HAP-1 (cell line): Measurements from ENCODE around the gene CROCC2.

ENCODE experiments used
- DNase-seq, 2 experiments: peaks; one replicate each; pipeline ENCODE4 v3.0.0-alpha.2; 2016 to 2020; ENCODE audit warnings: low spot score in 2 of 2
- H3K27me3 ChIP-seq: fragments of 250-450 bp; sonication (Bioruptor Pico); 2 replicates; pipeline ENCODE4 v1.5.1; 2020; ENCODE audit warnings: low read depth, mild to moderate bottlenecking, moderate library complexity
- H3K36me3 ChIP-seq: fragments of 250-450 bp; sonication (Bioruptor Pico); replicated peaks from 2 replicates; pipeline ENCODE4 v1.5.1; 2020; ENCODE audit warnings: mild to moderate bottlenecking
- H3K4me1 ChIP-seq: fragments of 250-450 bp; sonication (Bioruptor Pico); 2 replicates; pipeline ENCODE4 v1.5.1; 2020; ENCODE audit warnings: mild to moderate bottlenecking
- H3K4me3 ChIP-seq: fragments of 250-450 bp; sonication (Bioruptor Pico); 2 replicates; pipeline ENCODE4 v1.5.1; 2020; ENCODE audit warnings: mild to moderate bottlenecking, moderate library complexity
- H3K9me3 ChIP-seq: fragments of 250-450 bp; sonication (Bioruptor Pico); 2 replicates; pipeline ENCODE4 v1.5.1; 2020; ENCODE audit warnings: mild to moderate bottlenecking, moderate library complexity
- in situ Hi-C: fragments of 300-500 bp; cut with MboI; formaldehyde crosslinking; loops from 3 replicates; pipeline ENCODE4 v1.14.3; 2020; ENCODE audit warnings: low sequenced_read_pairs, inconsistent platforms, mixed read lengths

Gene CROCC2

DNA sequence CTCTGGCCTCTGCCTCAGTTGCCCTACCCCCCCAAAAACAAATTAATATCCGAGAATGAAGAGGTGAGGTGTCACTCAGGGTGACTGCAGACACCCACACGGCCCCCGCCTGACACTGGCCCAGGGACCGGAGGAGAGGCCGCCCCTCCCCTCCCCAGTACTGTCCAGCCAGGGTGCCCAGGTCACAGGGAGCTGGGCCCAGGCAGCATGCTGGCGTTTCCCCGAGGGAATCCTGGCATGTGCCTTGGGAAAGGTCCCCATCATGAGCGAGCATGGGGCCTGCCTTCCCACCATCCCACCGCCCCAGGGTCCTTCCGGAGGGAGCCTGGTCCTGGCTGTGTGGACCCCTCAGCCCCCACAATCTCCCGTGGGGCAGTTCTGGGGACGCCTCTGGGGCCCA, 13.2 kb upstream of the CROCC2 start:
- in situ Hi-C loops: no loop called here
- no peak overlapping the region for H3K4me3 ChIP-seq
- H3K27me3 ChIP-seq: no peaks in the 10 kb centered on the region

DNA sequence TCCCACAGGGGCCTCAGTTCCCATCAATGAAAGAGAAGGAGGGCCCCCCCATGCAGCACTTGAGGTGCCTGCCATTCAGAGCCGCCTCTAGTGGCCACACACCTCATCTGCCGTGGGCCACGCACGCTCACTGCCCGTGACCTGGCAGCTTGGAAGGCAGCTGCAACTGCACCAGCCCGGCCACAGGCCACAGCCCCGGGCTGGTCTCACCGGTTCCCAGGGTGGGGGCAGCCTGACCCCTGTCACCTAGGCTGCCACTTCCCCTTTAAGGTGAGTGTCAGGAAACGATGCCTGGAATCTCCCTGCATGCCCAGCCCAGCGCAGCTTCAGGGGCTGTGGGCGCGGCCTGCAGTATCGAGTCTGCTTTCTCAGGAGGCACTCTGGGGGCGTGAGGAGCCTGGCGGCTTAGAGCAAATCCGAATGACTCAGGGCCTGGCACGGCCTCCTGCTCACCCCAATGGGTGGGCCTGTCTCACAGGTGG, 12.7 kb upstream of the CROCC2 start:
- H3K36me3 ChIP-seq: no peaks in the 10 kb centered on the region
- DNase-seq: no peak
- in situ Hi-C loops: no loop called here
- H3K27me3 ChIP-seq: no peaks in the 10 kb centered on the region
- H3K4me1 ChIP-seq: no peaks in the 10 kb centered on the region
- no peaks in the 10 kb centered on the region for H3K9me3 ChIP-seq
- H3K4me3 ChIP-seq: no peak overlapping the region

More for the DNA sequence above, 13.2 kb upstream of the CROCC2 start:
- H3K9me3 ChIP-seq: no peaks in the 10 kb centered on the region
- H3K36me3 ChIP-seq: no peaks in the 10 kb centered on the region
- DNase-seq: no peak
- H3K4me1 ChIP-seq: no peaks in the 10 kb centered on the region

DNA sequence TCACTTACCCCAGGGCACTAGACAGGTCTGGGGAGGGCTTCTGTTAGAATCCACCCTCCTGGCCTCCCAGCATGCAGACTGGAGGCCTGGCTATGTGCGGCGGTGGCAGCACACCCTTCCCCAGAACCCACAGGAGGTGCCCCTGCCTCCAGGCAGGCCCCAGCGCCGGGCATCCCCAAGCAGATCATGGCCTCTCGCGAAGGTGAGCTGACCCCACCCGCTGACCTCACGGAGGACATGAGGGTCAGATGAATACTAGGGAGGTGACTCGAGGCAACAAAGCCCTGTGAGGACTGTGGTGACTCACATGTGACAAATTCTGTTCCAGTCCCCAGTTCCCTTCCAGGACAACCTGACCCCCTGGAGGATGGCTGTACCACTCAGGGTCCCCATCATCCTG, 12.1 kb upstream of the CROCC2 start:
- H3K9me3 ChIP-seq: no peaks in the 10 kb centered on the region
- no peaks in the 10 kb centered on the region for H3K36me3 ChIP-seq
- in situ Hi-C loops: no loop called here
- DNase-seq: no peak
- no peaks in the 10 kb centered on the region for H3K27me3 ChIP-seq
- no peaks in the 10 kb centered on the region for H3K4me1 ChIP-seq
- H3K4me3 ChIP-seq: no peak overlapping the region

DNA sequence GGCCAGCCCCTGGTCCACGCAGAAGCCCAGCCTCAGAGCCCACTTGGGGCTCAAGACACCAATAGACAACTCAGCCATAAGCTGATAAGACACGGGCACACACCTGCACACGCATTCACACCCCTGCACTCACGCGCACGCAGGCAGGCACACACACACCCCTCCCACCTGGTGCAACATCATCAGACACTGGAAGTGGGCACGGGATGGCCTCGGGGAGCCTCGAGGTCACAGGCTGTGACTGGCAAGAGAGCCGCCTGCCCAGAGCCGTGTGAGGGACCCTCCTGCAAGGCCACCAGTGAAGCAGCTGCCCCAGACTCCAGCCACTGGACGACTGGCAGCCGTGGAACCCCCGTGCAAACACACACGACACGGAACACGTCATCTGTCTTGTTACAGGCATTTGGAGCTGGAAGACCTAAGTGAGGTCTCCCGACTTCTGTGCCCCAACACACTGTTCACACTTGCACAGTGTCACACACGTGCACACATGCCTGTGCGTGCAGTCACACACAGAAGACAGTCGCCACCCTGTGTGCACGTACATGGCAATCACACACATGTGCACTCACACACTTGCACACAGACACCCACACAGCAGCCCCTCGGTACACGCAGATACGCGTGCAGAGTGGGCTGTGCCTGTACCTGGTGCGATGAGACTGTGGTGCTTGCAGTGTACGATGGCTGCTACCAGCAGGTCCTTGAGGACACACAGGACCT, 11.1 kb upstream of the CROCC2 start:
- no peak for DNase-seq
- Histone ChIP-seq H3K4me3 (no peak overlapping the region), H3K27me3 (no peaks in the 10 kb centered on the region), H3K4me1 (no peaks in the 10 kb centered on the region), H3K36me3 (no peaks in the 10 kb centered on the region), H3K9me3 (no peaks in the 10 kb centered on the region)
- in situ Hi-C loops: no loop called here

DNA sequence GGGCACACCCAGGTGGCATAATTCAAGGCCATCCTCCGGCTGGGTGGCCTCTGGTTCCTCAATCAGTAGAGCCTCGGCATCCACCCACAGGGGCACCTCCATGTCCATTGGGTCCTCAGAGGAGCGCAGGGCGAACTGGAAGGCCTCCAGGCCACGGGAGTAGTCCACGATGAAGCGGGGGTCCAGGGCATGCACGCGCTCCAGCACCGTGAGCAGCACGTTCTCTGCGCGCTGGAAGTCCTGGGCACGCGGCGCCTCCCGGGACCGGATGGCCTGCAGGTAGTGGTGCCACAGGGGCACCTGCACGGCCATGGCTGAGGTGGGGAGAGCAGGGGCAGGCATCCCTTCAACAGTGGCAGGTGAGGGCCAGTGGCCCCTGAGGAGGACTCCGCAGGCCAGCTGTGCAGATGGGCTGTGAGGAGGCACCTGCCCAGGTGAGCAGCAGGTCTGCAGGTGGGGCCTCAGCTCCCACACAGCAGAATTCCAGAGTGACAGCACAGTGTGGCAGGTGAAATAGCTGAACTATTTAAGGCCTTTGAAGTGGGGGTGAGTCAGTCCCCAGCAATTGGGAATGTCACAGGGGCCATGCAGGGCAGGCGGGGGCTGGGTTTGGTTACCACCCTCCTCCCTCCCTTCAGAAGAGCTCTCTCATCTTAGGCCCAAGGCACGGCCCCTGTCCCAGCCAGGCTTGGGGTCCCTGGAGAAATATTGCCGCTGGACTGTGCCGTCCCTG, 10.3 kb upstream of the CROCC2 start, which contains the start of gene MAB21L4:
MAB21L4 (minus strand) TSS at position 501 of the 733 bp plus-strand sequence; CDS start at position 342, 159 bp downstream.
- Histone ChIP-seq H3K27me3 (no peaks in the 10 kb centered on the region), H3K36me3 (no peaks in the 10 kb centered on the region), H3K9me3 (no peaks in the 10 kb centered on the region), H3K4me1 (no peaks in the 10 kb centered on the region), H3K4me3 (no peak within 1 kb of the TSS)
- in situ Hi-C loops: no loop called here
- DNase-seq: no peak

DNA sequence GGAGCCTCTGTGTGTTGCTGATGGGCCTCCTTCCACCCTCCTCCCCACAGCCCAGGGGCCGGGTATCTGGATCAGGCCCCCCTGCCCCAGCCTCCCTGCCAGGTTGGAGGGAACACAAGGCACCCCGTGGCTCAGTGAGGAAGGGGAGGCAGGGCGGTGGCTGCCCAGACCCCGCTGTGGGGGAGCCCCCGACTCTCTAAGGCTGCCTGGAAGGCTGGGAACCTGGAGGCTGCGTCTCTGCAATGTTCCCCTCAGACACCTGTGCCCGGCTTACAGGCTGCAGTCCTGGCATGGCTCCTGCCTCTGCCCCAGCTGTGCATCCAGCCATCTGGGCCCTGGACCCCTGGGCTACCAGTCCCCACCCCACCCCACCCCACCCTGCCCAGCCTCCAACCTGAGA, 9.7 kb upstream of the CROCC2 start:
- no peaks in the 10 kb centered on the region for H3K27me3 ChIP-seq
- H3K4me1 ChIP-seq: no peaks in the 10 kb centered on the region
- no peaks in the 10 kb centered on the region for H3K36me3 ChIP-seq
- no peaks in the 10 kb centered on the region for H3K9me3 ChIP-seq
- in situ Hi-C loops: no loop called here
- no peak for DNase-seq
- H3K4me3 ChIP-seq: no peak overlapping the region

DNA sequence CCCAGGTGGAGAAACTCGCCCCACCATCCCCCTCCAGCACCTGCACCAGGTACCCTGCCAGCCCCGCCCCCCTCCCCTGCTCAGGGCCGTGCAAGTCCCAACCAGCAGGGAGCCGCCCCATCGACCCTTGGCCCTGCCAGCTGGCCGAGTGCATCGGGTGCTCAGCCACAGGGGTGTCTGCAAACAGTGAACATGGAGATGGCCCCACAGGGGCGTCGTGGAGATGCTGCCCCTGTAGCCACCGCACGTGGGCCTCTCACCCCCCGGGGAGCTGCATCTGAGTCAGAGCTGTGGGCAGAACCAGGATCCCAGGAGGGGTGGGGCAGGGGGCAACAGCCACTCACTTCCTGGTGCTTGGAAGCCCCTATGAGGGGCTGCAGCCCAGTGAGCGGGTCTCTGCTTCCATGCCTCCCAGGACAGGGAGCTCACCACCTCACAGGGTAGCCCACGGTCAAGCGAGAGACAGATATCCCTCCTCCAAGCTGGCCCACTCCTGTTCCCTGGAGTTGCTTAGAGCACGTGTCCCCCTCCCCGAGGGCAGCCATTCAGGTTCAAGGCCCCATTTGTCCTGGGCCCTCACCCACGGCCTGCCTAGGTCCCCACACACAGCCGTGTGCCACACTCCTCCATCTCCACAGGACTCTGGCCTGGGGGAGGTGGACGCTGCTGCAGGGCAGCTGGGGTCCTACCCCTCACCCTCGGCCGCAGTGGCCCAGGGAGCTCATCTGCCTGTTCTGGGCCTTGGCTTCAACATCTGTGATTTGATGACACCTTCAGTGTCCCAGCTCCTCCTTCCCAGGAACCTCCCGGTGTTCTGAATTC, 9.1 kb upstream of the CROCC2 start:
- H3K36me3 ChIP-seq: no peaks in the 10 kb centered on the region
- in situ Hi-C loops: no loop called here
- no peaks in the 10 kb centered on the region for H3K27me3 ChIP-seq
- DNase-seq: no peak
- H3K4me3 ChIP-seq: no peak overlapping the region
- H3K4me1 ChIP-seq: no peaks in the 10 kb centered on the region
- no peaks in the 10 kb centered on the region for H3K9me3 ChIP-seq

DNA sequence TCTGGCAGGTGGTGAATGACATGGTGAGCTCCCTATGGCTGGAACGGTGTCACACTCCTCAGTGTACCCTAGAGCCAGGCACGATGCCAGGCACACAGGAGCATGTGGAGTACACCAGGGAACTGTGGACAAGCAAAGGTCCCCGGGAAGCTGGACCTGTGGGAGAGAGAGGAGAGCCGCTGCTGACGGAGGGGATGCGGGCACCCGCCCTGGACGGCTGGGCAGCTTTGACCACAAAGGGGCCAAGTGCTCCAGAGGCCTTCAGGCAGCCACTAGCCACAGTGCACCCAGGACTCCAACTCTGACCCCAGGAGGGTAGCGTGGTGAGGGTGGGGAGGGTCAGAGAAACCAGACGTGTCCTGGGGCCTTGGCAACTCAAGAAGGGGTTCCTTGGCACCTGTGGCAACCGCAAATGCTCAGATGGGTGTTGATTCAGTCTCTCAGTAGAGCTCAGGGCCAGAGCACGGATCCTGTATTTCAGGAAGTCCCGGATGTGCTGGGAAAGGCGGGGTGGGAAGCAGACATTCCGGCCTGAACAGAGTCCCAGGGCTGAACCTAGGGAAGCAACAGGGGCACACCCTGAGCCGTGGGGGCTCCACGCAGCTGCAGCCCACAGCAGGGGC, 7.9 kb upstream of the CROCC2 start:
- Histone ChIP-seq H3K4me1 (no peaks in the 10 kb centered on the region), H3K27me3 (no peaks in the 10 kb centered on the region; the same call in 1 of the 2 replicates), H3K9me3 (no peaks in the 10 kb centered on the region), H3K4me3 (no peak overlapping the region), H3K36me3 (no peaks in the 10 kb centered on the region)
- in situ Hi-C loops: no loop called here
- no peak for DNase-seq

DNA sequence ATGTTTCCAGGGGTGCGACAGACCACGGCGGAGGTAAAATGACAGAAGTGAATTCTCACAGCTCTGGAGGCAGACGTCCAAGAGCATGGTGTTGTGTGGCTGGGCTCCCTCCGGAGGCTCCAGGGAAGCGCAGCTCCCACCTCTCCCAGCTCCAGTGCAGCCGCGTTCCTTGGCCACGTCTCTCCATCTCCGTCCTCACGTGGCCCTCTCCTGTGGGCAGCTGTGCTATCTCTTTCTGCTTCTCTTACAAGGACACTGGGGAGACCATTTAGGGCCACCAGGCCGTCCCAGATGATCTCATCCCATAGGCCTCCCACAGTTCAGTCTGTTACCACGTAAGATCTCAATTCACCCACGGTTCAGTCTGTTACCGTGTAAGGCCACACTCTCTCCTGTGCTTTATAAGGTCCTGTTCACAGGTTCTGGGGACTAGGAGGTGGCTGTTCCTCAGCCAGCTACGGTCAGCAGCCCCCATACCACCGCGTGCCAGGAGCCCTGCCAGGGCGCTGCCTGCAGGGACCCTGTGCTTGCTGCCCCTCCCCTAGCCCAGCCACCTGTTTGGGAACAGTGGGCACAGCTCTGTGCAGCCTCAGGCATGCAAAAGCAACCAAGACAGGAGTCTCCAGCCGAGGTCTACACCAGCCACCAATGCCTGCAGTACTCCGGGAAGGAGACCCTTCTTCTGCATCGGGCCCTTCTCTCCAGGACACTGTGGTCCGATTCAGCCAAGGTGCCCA, 7.2 kb upstream of the CROCC2 start:
- Histone ChIP-seq H3K4me1 (no peaks in the 10 kb centered on the region), H3K4me3 (no peak overlapping the region), H3K36me3 (no peaks in the 10 kb centered on the region), H3K9me3 (no peaks in the 10 kb centered on the region), H3K27me3 (no peaks in the 10 kb centered on the region; the same call in 1 of the 2 replicates)
- DNase-seq: no peak
- in situ Hi-C loops: no loop called here

DNA sequence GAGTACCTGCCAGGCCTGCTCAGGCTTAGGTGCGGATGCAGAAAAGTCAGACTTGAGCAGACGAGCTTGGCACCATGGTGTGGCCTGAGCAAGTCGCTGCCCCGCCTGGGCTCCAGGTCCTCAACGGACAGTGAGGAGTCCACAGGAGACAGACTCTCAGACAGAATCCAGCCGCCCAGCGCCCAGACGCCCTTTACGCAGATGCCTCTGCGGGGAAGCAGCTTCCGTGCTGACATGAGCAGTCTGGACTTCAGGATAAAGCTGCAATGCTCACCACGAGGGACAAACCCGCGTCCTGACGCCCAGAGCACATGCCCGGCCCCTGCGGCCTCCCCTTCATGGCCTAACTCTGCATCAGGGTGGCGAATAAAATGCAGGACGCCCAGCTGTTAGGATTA, 6.7 kb upstream of the CROCC2 start:
- Histone ChIP-seq H3K9me3 (no peaks in the 10 kb centered on the region), H3K36me3 (no peaks in the 10 kb centered on the region), H3K27me3 (no peaks in the 10 kb centered on the region; the same call in 1 of the 2 replicates), H3K4me1 (no peaks in the 10 kb centered on the region), H3K4me3 (no peak overlapping the region)
- DNase-seq: no peak
- in situ Hi-C loops: no loop called here

DNA sequence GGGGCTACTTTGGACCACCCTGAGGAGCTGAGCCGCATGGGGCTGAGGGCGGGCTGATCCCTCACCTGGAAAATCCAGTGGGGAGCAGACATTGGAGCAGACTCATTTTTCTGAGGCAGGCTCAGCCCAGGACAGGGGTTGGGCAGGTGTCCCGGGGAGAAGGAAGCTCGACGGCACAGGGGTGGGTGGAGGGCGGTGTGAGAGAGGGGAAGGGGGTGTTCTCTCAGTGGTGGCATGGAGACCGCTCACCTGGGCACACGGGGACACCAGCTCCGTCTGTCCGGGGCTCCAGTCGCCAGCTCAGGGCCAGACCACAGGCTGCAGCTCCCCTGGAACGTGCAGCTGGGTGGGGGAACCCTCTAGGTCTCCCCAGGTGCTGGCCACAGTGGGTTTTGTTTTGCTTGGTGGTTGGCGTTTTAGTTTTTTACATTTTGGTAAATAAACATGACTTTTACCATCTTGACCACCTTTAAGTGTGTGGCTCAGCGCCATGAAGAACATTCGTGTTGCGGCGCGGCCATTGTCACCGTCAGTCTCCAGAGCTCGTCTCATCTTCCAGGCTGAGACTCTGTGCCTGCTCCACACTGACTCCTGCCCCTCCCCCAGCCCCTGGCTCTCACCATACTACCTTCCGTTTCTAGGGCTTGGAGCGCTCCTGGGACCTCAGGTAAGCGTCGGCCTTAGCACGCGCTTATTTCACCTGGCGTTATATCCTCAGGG, 5.8 kb upstream of the CROCC2 start:
- no peaks in the 10 kb centered on the region; the same call in 1 of the 2 replicates for H3K27me3 ChIP-seq
- no peak overlapping the region for H3K4me3 ChIP-seq
- H3K4me1 ChIP-seq: no peaks in the 10 kb centered on the region
- no peaks in the 10 kb centered on the region for H3K36me3 ChIP-seq
- in situ Hi-C loops: no loop called here
- no peaks in the 10 kb centered on the region for H3K9me3 ChIP-seq
- DNase-seq: no peak

DNA sequence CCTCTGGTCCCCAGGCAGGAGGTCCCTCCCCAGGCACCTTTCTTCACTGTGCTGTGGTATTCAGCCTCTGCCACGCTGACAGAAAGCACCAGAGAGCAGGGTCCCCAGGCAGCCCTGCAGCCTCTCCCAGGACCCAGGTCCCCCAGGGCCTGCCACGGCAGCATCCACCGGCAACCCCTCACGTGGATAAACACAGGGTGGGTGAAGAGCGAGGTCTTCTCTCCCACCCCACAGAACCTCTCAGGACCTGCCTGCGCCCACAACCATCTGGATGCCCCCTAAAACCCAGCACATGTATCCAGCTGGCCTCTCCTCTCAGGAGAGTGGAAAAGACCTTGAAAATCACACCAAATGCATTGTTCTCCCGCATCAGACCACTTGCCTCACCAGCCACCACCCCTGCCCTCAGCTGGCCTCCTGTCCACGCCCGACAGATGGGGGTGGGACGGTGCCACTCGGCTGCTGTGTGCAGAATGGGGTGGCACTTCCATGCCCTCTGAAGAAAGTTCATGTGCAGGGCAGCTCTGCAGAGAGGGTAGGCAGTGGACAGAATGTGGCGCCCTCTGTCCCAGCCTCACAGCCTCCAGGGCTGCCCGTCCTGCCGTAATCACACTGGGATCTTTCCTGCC, 4.0 kb upstream of the CROCC2 start:
- H3K36me3 ChIP-seq: no peaks in the 10 kb centered on the region
- no peak for DNase-seq
- no peaks in the 10 kb centered on the region for H3K9me3 ChIP-seq
- H3K4me1 ChIP-seq: no peaks in the 10 kb centered on the region
- H3K4me3 ChIP-seq: no peak overlapping the region
- H3K27me3 ChIP-seq: peaks cover 13% of the 10 kb centered on the region; the same call in 1 of the 2 replicates
- in situ Hi-C loops: no loop called here
